ENCODE results near the gene LIG3.
"Not testable (repeated sequence)": the region's sequence is repeated elsewhere in the genome, so short reads cannot be mapped to it uniquely, and the experiment has no call there.

Gene LIG3

DNA sequence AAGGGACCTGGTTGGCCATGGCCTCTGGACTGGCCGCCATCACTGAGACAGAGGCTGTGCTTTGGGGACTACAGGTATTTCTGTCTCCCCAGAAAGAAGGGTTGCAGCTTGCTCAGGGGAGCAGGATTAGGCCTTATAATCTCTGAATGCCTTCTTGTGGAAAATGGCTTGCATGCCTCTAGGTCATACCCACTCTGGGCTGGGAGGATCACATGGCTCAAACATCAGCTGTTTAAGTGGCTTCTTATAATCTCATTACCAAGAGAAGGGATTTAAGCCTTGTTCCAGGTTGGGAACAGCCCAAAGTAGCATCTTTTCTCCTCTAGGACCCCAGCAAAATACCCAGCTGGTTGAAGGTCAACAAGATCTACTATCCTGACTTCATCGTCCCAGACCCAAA lies 19.1 kb downstream of the LIG3 start:
- DNase-seq (ENCODE audit: low read depth in 2 of 2): no peak

DNA sequence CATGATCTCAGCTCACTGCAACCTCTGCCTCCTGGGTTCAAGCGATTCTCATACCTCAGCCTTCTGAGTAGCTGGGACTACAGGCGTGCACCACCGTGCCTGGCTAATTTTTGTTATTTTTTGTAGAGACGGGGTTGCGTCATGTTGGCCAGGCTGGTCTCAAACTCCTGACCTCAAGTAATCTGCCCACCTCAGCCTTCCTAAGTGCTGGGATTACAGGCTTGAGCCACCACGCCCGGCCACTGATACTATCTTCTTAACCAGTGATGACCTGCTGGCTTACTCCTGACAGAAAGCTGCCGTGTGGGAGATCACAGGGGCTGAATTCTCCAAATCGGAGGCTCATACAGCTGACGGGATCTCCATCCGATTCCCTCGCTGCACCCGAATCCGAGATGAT lies 20.7 kb downstream of the LIG3 start:
- DNase-seq (ENCODE audit: low read depth in 2 of 2): not testable (repeated sequence)

DNA sequence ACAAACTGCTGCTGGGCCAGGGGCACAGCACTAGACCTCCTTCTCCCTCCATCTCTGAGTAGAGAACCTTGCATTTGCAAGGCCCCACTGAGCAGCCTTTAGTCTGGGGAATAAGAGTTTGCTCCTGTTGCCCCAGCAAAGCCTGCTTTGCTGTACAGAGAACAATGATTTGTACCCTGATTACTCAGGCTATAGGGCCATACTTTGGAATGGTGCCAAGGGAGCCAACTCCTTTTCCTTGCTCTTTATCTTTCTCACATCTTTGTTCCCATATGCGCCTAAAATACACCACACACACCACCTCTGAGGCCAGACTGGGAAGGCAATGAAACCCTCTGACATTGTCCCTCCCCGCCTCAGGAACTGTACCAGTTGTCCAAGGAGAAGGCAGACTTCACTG lies 21.2 kb downstream of the LIG3 start:
- DNase-seq (ENCODE audit: low read depth in 2 of 2): no peak

DNA sequence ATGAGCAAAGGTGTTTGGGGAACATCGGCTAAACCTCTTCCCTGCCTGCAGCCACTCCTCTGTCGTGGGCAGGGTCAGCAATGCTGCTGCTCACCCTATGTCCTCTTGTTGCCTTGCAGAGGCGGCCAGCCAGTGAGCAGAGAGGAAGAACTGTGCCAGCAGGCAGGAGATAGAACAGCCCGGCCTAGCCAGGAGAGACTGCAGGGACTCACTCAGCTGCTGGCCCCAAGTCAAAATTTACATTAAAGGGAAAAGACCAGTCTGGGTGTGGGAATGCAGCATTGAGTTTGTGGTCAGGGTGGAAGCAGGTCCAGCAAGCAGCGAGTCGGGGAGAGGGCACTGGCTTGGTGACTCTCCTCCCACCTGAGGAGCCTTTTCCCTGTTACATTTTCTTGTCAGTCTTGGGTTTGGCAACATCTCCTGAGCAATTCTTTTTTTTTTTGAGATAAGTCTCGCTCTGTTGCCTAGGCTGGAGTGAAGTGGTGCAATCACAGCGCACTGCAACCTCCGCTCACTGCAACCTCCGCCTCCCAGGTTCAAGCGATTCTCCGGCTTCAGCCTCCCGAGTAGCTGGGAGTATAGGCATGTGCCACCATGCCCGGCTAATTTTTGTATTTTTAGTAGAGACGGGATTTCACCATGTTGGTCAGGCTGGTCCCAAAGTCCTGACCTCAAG lies 22.7 kb downstream of the LIG3 start:
- DNase-seq (ENCODE audit: low read depth in 2 of 2): no peak

DNA sequence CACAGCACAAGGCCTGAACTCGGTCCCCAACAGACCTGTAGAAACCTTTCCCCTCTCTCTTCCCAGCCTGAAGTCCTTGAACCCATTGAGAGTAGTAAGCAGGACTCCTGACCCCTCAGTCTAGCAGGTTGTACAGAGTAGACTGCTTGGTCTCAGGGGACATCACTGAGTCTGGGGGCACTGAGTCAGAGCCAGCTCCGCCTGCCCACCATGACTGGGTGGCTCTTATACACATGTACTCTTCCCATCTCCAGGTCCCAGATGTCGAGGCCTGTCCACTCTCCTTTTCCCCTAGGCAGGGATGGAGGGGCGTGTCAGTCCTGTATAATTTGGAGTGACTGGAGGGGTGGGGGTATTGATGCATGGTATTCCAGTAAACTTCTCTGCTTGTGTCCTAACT lies 23.5 kb downstream of the LIG3 start:
- no peak for DNase-seq (ENCODE audit: low read depth in 2 of 2)

DNA sequence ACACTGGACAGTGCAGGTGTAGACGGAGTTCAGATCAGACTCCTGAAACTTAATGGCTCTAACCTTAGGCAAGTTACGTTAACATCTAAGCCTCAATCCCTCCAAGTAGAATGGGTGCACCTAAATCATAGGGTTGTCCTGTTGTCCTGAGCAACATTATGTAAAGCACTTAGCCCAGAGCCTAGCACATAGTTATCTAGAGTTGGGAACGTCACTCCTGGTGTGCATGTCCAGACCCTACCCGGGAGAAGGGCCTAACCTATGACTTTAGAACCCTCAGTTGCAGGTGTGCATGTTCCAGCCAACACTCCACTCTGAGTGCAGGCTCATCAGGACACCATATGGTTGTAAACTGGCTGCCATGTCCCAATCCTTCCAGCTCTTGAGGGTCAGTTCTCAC lies 26.0 kb downstream of the LIG3 start:
- no peak for DNase-seq (ENCODE audit: low read depth in 2 of 2)

DNA sequence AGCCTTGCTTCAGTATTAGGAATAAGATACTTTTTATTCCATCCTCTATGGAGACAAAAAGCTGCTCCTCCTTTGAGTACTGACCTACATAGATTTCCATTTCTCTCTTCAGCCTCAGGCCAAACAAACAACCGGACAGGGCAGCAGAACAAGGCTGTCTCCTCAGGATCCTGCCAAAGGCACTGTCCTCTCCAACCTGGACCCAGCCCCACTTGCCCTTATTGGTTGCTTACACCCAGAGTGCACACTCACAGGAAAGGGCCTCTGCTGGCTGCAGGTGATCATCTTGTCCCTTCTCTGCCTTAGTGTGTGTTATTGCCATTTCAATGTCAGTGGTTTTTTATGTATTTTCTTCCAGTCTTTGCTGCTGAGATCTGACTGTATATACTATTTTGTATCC lies 26.6 kb downstream of the LIG3 start:
- no peak for DNase-seq (ENCODE audit: low read depth in 2 of 2)

DNA sequence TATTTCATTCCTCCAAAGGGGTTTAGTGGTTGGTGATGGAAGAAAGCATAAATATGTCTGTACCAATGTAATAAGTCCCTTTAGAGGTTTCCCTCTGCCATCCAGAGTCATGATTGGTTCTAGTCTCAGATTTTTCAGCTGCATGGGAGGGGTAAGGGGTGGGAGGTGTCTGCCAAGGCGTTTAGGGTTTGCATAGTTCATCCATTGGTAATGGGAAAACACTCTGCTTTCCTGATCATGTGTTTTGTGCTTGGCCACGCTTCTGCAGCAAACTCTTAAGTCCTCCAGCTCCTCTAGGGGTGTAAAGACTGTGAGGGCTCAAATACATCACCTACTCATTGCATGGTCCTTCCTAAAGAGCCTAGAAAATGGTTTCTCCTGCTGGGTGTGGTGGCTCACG lies 29.8 kb downstream of the LIG3 start:
- no peak for DNase-seq (ENCODE audit: low read depth in 2 of 2)

DNA sequence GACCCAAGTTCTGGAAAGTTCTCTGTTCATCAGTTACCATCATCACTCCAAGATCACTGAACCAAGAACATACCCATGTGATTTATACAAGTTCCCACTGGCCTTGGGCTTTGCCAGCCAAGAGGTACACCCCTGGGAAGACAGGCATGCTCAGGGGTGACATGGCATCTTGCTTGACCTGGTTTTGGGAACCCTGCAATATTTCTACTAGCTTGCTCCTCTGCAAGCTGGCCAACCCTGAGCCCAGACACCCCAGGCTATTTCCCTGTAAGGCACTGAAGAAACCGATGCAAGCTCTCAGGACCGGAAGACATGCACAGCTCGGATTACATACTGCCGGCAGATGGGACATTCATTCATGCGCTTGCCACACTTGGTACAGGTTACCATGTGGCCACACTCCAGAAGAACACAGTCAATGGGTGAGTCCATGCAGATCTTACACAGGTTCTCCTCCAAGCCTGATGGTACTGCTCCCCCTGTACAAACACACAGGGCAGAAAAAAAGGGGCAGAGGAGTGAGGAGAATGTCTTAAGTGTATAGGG lies 31.4 kb downstream of the LIG3 start:
- DNase-seq (ENCODE audit: low read depth in 2 of 2): no peak

DNA sequence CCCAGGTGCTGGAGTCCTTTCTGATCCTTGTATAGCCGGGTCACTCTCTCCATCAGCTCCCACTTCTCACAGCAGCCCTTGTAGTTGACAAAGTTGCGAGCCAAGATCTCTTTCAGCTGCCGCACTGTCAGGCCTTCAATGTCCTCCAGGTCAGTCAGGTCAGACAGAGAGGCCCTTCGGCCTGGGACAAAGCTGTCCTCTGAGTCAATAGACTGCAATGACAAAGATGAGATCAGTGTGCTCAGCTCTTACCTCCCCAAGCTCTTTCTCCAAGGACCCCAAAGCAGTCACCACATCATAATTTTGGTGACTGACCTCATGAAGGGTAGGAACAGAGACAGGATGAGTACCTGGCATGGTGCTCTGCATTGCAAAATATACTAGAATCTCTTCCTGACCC lies 36.1 kb downstream of the LIG3 start:
- DNase-seq (ENCODE audit: low read depth in 2 of 2): no peak

DNA sequence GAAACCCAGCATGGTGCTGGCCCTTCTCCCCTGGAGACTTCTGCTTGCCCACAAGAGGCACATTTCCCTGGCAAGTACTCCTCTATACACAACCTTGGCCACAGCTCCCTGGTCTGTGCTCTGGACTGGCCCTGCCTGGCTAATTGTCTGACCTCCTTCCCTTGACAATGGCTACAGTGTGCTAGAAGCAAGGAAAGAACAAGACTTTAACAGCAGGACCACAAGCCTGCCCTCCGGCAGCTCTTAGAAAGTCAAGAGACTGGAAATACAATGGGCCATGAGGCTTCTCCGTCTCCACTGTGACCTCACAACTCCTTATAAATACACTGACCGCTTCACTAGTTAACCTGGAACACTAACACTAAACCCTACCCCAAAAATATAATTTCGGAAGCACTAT lies 36.7 kb downstream of the LIG3 start:
- no peak for DNase-seq (ENCODE audit: low read depth in 2 of 2)

DNA sequence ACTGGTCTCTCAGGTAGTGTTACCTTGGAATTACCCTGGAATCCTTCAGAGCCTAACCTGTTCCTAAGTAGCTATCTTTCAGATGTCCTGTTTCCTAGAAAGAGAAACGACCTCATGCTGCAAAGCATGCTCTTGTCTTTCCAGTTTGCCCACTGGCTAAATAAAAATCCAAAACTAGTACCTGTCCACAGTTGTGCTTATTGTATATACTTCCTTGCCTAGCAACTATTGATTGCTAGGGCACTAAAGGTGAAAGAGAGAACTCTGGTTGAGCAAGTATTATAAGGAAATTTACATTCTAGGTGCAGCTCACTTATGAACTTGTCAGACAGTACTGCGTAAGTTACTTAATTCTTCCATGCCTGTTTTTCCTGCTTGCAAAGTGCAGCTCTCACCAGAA lies 38.5 kb downstream of the LIG3 start:
- DNase-seq (ENCODE audit: low read depth in 2 of 2): no peak

DNA sequence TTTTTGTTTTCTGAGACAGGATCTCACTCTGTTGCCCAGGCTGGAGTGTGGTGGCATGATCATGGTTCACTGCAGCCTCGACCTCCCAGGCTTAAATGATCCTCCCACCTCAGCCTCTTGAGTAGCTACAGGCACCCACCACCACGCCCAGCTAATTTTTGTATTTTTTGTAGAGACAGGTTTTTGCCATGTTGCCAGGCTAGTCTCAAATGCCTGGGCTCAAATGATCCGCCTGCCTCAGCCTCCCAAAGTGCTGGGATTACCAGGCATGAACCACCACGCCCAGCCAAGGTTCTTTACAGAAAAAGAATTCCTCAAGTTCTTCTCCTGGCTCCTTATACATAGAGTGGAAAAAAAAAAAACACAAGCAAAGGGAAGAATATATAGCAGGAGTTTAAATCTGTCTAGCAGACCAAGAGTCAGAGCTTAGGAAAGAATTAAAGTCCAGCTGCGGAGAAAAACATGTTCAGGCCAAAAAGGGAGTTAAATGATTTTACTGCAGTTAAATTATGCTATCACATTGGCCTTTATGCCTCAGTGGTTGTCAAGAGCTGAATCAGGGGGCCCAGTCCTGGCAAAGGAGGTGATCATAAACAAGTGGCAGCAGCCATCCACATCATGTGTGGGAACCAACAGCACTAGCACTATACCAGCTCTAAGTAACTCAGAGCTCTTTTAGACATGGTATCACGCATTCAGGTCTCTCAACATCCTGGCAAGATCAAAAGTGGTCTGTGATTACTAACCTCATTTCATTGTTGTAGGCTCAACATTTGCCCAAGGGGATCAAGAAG lies 39.3 kb downstream of the LIG3 start:
- no peak for DNase-seq (ENCODE audit: low read depth in 2 of 2)

DNA sequence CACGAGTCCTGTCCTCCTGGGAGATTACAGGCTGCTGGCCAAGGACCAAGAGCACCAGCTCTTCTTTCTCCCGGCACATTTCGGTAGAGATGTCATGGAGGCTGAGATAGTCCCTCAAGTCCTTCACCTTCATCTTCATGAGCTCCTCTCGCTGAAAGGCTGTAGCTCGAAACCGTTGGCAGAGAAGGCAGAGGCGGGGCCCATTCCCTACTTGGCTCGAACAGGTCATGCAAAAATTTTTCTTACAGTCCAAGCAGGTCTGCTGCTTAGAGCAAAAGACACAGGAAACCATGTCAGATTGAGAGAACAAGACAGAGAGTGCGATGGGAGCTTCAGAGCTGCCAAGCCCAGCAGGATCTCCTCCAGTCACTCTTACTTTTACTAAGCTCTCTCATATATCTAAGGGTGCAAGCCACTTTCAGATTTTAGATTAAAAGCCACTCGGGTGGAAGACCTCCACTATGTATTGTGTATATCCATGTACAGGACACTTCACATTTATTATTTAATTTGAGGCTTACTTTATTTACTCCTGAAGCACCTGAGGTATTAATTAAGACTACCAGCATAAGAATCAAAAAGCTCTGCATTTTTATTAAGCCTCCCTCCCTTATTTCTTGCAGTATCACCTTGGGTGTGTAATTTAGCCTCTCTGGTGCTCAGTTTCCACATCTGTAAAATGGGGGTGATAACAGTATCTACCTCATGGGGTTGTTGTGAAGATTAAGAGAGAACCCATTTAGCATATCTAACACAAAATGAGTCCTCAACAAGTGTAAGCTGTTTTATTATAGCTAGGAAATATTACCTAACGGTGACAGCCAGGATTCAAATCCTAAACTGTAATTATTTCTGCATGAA lies 41.4 kb downstream of the LIG3 start:
- no peak for DNase-seq (ENCODE audit: low read depth in 2 of 2)

DNA sequence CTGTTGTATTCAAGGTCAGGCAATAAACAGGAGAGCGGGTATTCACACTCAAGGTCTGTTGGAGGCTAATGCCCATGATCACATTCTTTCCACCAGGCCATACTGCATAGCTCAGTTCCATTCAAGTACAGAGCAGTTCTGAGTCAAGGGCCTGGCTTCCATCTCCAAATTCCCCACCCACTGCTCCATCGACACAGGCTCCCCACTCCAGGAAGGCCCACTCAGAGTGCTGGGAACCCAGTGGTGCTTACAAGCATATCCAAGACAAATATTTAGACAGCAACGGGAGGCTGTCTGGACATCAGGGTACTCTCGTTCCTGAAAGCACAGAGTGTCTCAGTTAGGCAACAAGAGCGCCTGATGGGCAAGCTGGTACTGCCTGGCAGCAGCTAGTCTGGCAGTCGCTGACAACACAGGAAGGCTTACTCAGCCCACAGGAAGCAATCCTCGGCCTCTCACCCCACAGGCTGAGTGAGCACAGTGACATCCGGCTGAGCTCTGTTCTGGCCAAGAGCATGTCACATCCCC lies 42.3 kb downstream of the LIG3 start:
- DNase-seq (ENCODE audit: low read depth in 2 of 2): peak; percentile 56 to 65

DNA sequence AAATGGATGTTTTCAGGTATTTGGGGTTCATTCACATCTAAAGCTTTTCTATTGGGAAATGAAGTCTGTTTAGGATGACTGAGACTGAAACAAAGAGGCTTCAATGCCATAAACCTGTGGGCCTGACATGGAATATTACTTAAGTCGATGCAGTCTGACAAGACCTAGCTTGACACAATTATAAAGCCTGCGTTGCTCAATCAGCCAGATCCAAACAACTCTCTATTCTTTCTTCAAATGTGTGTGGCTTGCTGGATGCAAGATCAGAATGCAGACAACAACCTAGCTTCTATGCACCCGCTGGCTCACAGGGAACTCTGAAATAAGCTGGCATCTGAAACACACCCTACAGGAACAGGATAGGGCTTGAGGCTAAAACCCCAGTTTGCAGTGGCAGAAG lies 43.2 kb downstream of the LIG3 start:
- DNase-seq (ENCODE audit: low read depth in 2 of 2): no peak

DNA sequence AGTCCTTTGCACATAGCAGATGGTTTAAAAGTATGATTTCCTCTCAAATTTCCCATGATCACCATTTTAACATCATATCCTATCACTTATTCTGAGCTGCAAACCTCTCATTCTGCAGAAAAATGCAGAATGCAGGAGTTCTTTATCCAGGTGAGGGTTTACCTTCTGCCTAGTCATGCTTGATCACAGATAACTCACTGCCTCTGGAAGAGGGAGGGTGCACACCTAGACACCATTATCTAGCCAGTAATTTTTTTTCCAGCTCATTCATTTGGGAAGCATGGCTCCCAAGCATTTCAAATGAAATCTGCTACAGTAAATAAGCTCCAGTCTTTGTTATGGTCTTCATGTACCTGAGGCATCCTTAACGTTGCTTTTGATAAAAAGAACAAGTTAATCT lies 45.2 kb downstream of the LIG3 start:
- no peak for DNase-seq (ENCODE audit: low read depth in 2 of 2)

DNA sequence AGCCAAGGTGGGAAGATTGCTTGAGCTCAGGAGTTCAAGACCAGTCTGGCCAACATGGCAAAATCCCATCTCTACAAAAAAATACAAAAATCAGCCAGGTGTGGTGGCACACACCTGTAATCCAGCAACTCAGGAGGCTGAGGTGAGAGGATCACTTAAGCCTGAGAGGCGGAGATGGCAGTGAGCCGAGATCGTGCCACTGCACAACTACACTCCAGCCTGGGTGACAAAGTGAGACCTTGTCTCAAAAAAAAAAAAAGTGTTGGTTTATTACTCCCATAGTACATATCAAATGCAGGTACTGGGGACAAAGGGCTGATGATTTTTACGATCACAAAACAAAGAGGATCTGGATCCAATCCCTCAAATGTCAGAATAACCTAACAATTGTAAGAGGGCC lies 47.8 kb downstream of the LIG3 start:
- DNase-seq (ENCODE audit: low read depth in 2 of 2): not testable (repeated sequence)

DNA sequence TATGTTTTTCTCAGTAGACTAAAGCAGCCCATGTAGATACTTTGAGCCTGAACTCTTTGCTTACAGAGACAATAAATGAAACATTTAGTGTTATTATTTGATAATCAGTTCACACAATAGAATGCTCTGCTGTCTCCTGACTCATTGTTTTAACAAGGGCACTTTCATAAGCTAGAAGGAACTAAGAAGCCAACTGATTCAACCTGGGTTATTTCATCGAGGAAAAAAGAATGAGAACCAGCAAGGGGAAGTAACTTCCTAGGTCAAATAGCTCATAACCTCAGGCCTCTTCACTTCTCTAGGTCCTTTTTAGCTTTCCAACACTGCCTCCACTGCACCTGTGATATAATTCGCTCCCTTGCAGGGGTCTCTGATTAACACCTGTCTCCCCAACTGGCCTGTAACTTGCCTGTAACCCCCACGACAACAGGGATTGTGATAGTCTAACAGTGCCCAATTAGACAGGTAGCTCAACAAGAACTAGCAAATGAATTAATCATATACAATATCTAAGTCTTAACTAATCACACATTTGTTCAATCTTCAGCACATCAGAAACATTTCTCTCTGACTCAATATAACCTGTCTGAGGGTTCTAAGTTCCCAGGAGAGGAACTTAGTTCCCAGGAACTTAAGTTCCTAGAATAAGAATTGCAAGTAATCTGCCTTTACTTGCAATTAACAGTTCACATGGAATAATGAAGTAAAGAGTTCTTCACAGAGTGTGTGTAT lies 48.4 kb downstream of the LIG3 start:
- DNase-seq (ENCODE audit: low read depth in 2 of 2): no peak

DNA sequence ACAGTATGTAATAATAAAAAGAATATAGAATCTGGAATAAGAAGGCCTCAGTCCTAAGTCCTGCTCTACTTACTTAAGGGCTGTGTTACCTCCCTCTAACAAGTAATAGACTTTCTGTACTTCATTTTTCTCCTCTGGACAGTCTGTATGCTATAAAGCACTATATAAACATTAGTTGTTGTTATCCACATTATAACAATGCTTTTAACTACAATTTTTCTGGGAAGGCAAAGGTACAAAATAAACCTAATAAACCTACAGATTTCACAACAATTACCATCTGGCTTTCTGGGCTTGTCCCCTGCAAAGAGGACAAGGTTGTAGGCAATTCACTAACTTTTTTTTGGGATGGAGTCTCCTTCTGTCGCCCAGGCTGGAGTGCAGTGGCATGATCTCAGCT lies 50.5 kb downstream of the LIG3 start:
- no peak for DNase-seq (ENCODE audit: low read depth in 2 of 2)

DNA sequence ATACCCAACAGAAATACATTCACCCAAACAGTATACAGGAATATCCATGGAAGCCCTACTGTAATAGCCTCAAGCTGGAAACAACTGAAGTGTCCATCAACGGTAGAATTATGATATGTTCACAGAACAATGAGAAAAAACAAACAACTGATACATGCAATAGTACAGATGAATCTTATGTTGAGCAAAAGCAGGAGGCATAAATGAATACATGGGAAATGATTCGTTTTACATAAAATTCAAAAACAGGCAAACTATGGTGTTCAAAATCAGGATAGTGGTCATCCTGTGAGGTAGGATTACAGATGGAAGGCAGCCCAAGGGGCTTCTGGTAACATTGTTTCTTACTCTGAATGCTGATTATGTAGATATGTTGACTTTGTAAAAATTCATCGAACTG lies 58.1 kb downstream of the LIG3 start:
- DNase-seq (ENCODE audit: low read depth in 2 of 2): no peak
